ENCODE data around the gene STRIP2.
"Not testable (repeated sequence)": the region's sequence is repeated elsewhere in the genome, so short reads cannot be mapped to it uniquely, and the experiment has no call there.

STRIP2 gene

GRCh38 chr7:129519464-129519863 is 85.2 kb downstream of the STRIP2 start:
- TF ChIP-seq CTCF (IDR thresholded peaks at IDR 0.05; ENCODE audit: borderline replicate concordance, insufficient read depth, low read depth, low read length): no peak
- no peak overlapping the region for H3K4me3 ChIP-seq (ENCODE audit: low read depth, low read length)

GRCh38 chr7:129522088-129522970 is 88.1 kb downstream of the STRIP2 start:
- H3K4me3 ChIP-seq (ENCODE audit: low read depth, low read length): no peak overlapping the region
- no peak for TF ChIP-seq CTCF (IDR thresholded peaks at IDR 0.05; ENCODE audit: borderline replicate concordance, insufficient read depth, low read depth, low read length)

- no peak for TF ChIP-seq CTCF (IDR thresholded peaks at IDR 0.05; ENCODE audit: borderline replicate concordance, insufficient read depth, low read depth, low read length)
- H3K4me3 ChIP-seq (ENCODE audit: low read depth, low read length): no peak overlapping the region
Observed at GRCh38 chr7:129522971-129523340, 88.7 kb downstream of the STRIP2 start.

GRCh38 chr7:129523924-129524323 is 89.7 kb downstream of the STRIP2 start:
- H3K4me3 ChIP-seq (ENCODE audit: low read depth, low read length): no peak overlapping the region
- TF ChIP-seq CTCF (IDR thresholded peaks at IDR 0.05; ENCODE audit: borderline replicate concordance, insufficient read depth, low read depth, low read length): no peak

GRCh38 chr7:129524405-129524804 is 90.2 kb downstream of the STRIP2 start:
- H3K4me3 ChIP-seq (ENCODE audit: low read depth, low read length): not testable (repeated sequence)

GRCh38 chr7:129525225-129525862 is 91.1 kb downstream of the STRIP2 start:
- H3K4me3 ChIP-seq (ENCODE audit: low read depth, low read length): no peak overlapping the region
- no peak for TF ChIP-seq CTCF (IDR thresholded peaks at IDR 0.05; ENCODE audit: borderline replicate concordance, insufficient read depth, low read depth, low read length)

- no peak overlapping the region for H3K4me3 ChIP-seq (ENCODE audit: low read depth, low read length)
- no peak for TF ChIP-seq CTCF (IDR thresholded peaks at IDR 0.05; ENCODE audit: borderline replicate concordance, insufficient read depth, low read depth, low read length)
Observed at GRCh38 chr7:129529643-129530042, 95.4 kb downstream of the STRIP2 start.

All from GM12875 (cell line).